ENCODE results near the gene ZNG1A.

DNA sequence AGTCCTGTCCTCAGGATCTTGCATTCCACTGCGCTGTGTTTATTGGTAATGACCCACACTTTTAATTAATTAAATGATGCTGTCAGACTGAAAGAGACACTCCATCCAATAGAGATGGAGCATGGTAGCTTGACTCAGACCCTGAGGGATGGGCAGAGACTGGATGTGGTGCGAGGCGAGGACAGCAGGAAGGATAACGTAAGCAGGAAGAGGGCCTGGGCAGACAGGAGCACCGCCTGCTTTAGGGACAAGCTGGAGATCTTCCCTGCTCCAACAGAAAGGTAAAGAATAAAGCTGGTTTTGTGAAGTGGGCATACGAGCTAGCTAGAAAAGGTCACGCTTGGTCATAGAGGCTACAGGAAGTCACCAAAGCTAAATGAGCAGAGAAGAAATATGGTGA lies 32.2 kb upstream of the ZNG1A start:
- TF ChIP-seq, protein P1, sequence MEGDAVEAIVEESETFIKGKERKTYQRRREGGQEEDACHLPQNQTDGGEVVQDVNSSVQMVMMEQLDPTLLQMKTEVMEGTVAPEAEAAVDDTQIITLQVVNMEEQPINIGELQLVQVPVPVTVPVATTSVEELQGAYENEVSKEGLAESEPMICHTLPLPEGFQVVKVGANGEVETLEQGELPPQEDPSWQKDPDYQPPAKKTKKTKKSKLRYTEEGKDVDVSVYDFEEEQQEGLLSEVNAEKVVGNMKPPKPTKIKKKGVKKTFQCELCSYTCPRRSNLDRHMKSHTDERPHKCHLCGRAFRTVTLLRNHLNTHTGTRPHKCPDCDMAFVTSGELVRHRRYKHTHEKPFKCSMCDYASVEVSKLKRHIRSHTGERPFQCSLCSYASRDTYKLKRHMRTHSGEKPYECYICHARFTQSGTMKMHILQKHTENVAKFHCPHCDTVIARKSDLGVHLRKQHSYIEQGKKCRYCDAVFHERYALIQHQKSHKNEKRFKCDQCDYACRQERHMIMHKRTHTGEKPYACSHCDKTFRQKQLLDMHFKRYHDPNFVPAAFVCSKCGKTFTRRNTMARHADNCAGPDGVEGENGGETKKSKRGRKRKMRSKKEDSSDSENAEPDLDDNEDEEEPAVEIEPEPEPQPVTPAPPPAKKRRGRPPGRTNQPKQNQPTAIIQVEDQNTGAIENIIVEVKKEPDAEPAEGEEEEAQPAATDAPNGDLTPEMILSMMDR (IDR thresholded peaks at IDR 0.05; ENCODE audit: low read depth, low read length) = no peak
- TF ChIP-seq MYC (IDR thresholded peaks at IDR 0.05; ENCODE audit: low read depth, low read length) (no peak), POLR2A (IDR thresholded peaks at IDR 0.05; ENCODE audit: extremely low read depth, insufficient read length) (no peak)
- TF ChIP-seq, protein P2, sequence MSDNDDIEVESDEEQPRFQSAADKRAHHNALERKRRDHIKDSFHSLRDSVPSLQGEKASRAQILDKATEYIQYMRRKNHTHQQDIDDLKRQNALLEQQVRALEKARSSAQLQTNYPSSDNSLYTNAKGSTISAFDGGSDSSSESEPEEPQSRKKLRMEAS (IDR thresholded peaks at IDR 0.05; ENCODE audit: low read depth, low read length) = no peak
